Endothelial cell of umbilical vein (primary cell): ENCODE measurements around the gene MICAL3. TPM values are rescaled to one million over a fixed set of nuclear protein-coding genes. Genes with fewer than 3 reads are reported as not detected.
"Not testable (repeated sequence)": the region's sequence is repeated elsewhere in the genome, so short reads cannot be mapped to it uniquely, and the experiment has no call there.

Experiments used
- BruUV-seq: library from RNA; stranded (reverse); fragments of 400-500 nt; replicated peaks from 2 replicates; lab custom pipeline; 2021; lab: Mats Ljungman, UMichigan
- CTCF ChIA-PET: fragments of 300-600, 350-600 bp; sonication (Branson Sonifier 250); formaldehyde crosslinking; loops from one replicate; lab custom pipeline; 2021; ENCODE audit warnings: antibody characterized with exemption, inconsistent platforms; lab: Charles Lee
- POLR2A ChIA-PET: fragments of 300-600, 350-600 bp; sonication (Branson Sonifier 250); formaldehyde crosslinking; loops from one replicate; lab custom pipeline; 2021; ENCODE audit warnings: antibody characterized with exemption, inconsistent platforms; lab: Charles Lee
- DNase-seq: peaks from one replicate; pipeline ENCODE4 v3.0.0-alpha.2; 2011; ENCODE audit warnings: low read depth, low spot score
- FAIRE-seq: peaks from 2 replicates; lab custom pipeline; 2011; peaks lifted over from hg19 to GRCh38; lab: Jason Lieb, UNC
- H2AFZ ChIP-seq: 2 replicates; pipeline ENCODE4 v1.6.0; 2012; ENCODE audit warnings: low read depth, low read length, control low read depth, inconsistent platforms
- H3K27ac ChIP-seq: 2 replicates; pipeline ENCODE4 v1.5.1; 2011; ENCODE audit warnings: low read depth, mild to moderate bottlenecking, control low read depth, low read length, moderate library complexity; ENCODE audit not compliant: insufficient read depth
- H3K27me3 ChIP-seq, 2 experiments: 2 replicates each; pipeline versions ENCODE4 v1.6.0 to v1.6.1; 2011; ENCODE audit warnings: low read length in 2 of 2, mixed read lengths in 1 of 2; ENCODE audit not compliant: control insufficient read depth in 2 of 2, insufficient read depth in 2 of 2
- H3K36me3 ChIP-seq, 2 experiments: 2 replicates in 1 of 2; 3 replicates in 1 of 2; pipeline ENCODE4 v1.5.1; 2011; ENCODE audit warnings: low read length in 2 of 2, mild to moderate bottlenecking in 1 of 2, moderate library complexity in 1 of 2; ENCODE audit not compliant: control insufficient read depth in 2 of 2, insufficient read depth in 2 of 2; ENCODE audit errors: extremely low read depth in 1 of 2
- H3K4me1 ChIP-seq: 3 replicates; pipeline ENCODE4 v1.5.1; 2011; ENCODE audit warnings: mild to moderate bottlenecking, low read length; ENCODE audit not compliant: control insufficient read depth, insufficient read depth; ENCODE audit errors: extremely low read depth
- H3K4me2 ChIP-seq: 2 replicates; pipeline ENCODE4 v1.6.1; 2011; ENCODE audit warnings: low read length, control low read depth, mixed read lengths; ENCODE audit not compliant: insufficient read depth
- H3K4me3 ChIP-seq, 3 experiments: fragments of 200-600 bp in 1 of 3; sonication (generic), shearing (Covaris generic) in 1 of 3; replicated peaks in 1 of 3; 2 replicates each; pipeline ENCODE4 v1.5.1; 2011 to 2016; ENCODE audit warnings: control low read depth in 3 of 3, low read length in 3 of 3, mild to moderate bottlenecking in 2 of 3, inconsistent platforms in 1 of 3, low read depth in 1 of 3, moderate library complexity in 1 of 3; ENCODE audit not compliant: insufficient read depth in 1 of 3
- H3K79me2 ChIP-seq: 2 replicates; pipeline ENCODE4 v1.6.0; 2012; ENCODE audit warnings: low read length, inconsistent platforms; ENCODE audit not compliant: control insufficient read depth, insufficient read depth
- H3K9ac ChIP-seq: replicated peaks from 2 replicates; pipeline ENCODE3; 2011; ENCODE audit warnings: low read length, control low read depth; ENCODE audit not compliant: insufficient read depth; ENCODE audit errors: extremely low read depth
- H3K9me1 ChIP-seq: replicated peaks from 3 replicates; pipeline ENCODE4 v1.6.0; 2011; ENCODE audit warnings: mild to moderate bottlenecking, low read length; ENCODE audit not compliant: control insufficient read depth, insufficient read depth; ENCODE audit errors: extremely low read depth
- H3K9me3 ChIP-seq: replicated peaks from 2 replicates; pipeline ENCODE4 v1.5.1; 2012; ENCODE audit warnings: low read length, inconsistent platforms; ENCODE audit not compliant: control insufficient read depth, insufficient read depth
- H4K20me1 ChIP-seq: replicated peaks from 2 replicates; pipeline ENCODE3; 2011; ENCODE audit warnings: mild to moderate bottlenecking, low read length; ENCODE audit not compliant: control insufficient read depth, insufficient read depth; ENCODE audit errors: extremely low read depth
- dilution Hi-C: fragments of 300-500 bp; cut with MboI; formaldehyde crosslinking; loops from one replicate; pipeline ENCODE4 v1.15.0; 2019; ENCODE audit warnings: low sequenced_read_pairs; ENCODE audit not compliant: extremely low pct_ligation_motif_present
- intact Hi-C: fragments of 100-400 bp; cut with micrococcal nuclease; formaldehyde crosslinking; loops from one replicate; pipeline ENCODE4 v1.10.0; 2022
- polyA plus RNA-seq, 4 experiments: library from polyadenylated mRNA; depleted of rRNA in 3 of 4; stranded (reverse) in 3 of 4; unstranded in 1 of 4; fragments of >200 nt; gene quantifications; 2 replicates each; pipeline versions ENCODE4 v1.2.1 to v1.2.3, GENCODE V29; 2011 to 2012; ENCODE audit warnings: missing spikeins in 1 of 4
- total RNA-seq: library from RNA; stranded (reverse); gene quantifications from 2 replicates; pipeline ENCODE4 v1.2.3, GENCODE V29; 2021

The MICAL3 gene
- total and polyA plus RNA-seq, 2 donors (not counting 3 experiments of a cell fraction or from before 2014, with no cell fraction given) = 14.5 to 63.7 TPM

DNA sequence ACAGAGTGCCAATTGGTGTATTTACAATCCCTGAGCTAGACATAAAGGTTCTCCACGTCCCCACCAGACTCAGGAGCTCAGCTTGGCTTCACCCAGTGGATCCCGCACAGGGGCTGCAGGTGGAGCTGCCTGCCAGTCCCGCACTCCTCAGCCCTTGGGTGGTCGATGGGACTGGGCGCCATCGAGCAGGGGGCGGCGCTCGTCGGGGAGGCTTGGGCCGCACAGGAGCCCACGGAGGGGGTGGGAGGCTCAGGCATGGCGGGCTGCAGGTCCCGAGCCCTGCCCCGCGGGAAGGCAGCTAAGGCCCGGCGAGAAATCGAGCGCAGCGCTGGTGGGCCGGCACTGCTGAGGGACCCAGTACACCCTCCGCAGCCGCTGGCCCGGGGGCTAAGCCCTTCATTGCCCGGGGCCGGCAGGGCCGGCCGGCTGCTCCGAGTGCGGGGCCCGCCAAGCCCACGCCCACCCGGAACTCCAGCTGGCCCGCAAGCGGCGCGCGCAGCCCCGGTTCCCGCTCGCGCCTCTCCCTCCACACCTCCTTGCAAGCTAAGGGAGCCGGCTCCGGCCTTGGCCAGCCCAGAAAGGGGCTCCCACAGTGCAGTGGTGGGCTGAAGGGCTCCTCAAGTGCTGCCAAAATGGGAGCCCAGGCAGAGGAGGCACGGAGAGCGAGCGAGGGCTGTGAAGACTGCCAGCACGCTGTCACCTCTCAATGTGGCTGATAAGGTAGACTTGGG lies 29.0 kb upstream of the MICAL3 start:
- POLR2A ChIA-PET = not testable (repeated sequence)

GRCh38 chr22:18051113-18051512 lies 26.8 kb upstream of the MICAL3 start:
- H3K9me3 ChIP-seq, H3K36me3 ChIP-seq, H4K20me1 ChIP-seq, BruUV-seq, H2AFZ ChIP-seq, CTCF ChIA-PET, H3K9ac ChIP-seq, H3K79me2 ChIP-seq, intact Hi-C loops, DNase-seq, H3K4me2 ChIP-seq, H3K9me1 ChIP-seq, dilution Hi-C loops, FAIRE-seq, H3K27me3 ChIP-seq, H3K27ac ChIP-seq, H3K4me1 ChIP-seq, H3K4me3 ChIP-seq: not testable (repeated sequence)
- POLR2A ChIA-PET = interaction anchor here (0.6 kb wide), 1 partner anchor 20 kb away, joined by 3 read pairs; no protein-coding TSS in a partner anchor

More for the DNA sequence above, 29.0 kb upstream of the MICAL3 start:
- FAIRE-seq, H3K9ac ChIP-seq, intact Hi-C loops, DNase-seq, H3K9me1 ChIP-seq, dilution Hi-C loops, H3K27ac ChIP-seq, H3K79me2 ChIP-seq, H3K27me3 ChIP-seq, H3K9me3 ChIP-seq, H3K4me2 ChIP-seq, H3K36me3 ChIP-seq, BruUV-seq, H3K4me3 ChIP-seq, H4K20me1 ChIP-seq, H2AFZ ChIP-seq: not testable (repeated sequence)
- H3K4me1 ChIP-seq = peaks cover 16% of the 10 kb centered on the region
- CTCF ChIA-PET = interaction anchor here (0.6 to 0.7 kb wide), 2 partner anchors 23 kb away, joined by 3 read pairs; no protein-coding TSS in a partner anchor
